Testis (tissue), 3 donors: ENCODE data around the gene DHCR24. TPM values are rescaled to one million over a fixed set of nuclear protein-coding genes. Genes with fewer than 3 reads are reported as not detected.

Experiments used
- DNase-seq: peaks from one replicate; pipeline ENCODE4 v3.0.0-alpha.2; 2019
- H3K27ac ChIP-seq, 2 donors: fragments of 200-600 bp; sonication (generic); one replicate each; pipeline ENCODE4 v1.5.1; 2019
- H3K27me3 ChIP-seq: fragments of 200-600 bp; sonication (generic); one replicate; pipeline ENCODE4 v1.5.1; 2019
- H3K36me3 ChIP-seq: fragments of 200-600 bp; sonication (generic); one replicate; pipeline ENCODE4 v1.5.1; 2017; ENCODE audit warnings: low read depth; ENCODE audit errors: missing control alignments
- H3K4me1 ChIP-seq: fragments of 200-600 bp; sonication (generic); one replicate; pipeline ENCODE4 v1.5.1; 2019
- H3K4me3 ChIP-seq, 2 donors: fragments of 200-600 bp; sonication (generic); one replicate each; pipeline ENCODE4 v1.5.1; 2017 to 2019
- H3K9me3 ChIP-seq: fragments of 200-600 bp; sonication (generic); one replicate; pipeline ENCODE4 v1.5.1; 2017
- CTCF ChIP-seq, 3 experiments: fragments of 450-650 bp in 2 of 3; fragments of 200-600 bp in 1 of 3; sonication (generic) in 1 of 3; IDR thresholded peaks; one replicate each; pipeline ENCODE4 v1.5.1; 2016 to 2019; ENCODE audit warnings: antibody characterized with exemption in 3 of 3, mild to moderate bottlenecking in 2 of 3, moderate library complexity in 1 of 3
- POLR2A ChIP-seq: fragments of 450-650 bp; IDR thresholded peaks from one replicate; pipeline ENCODE4 v1.6.1; 2017; ENCODE audit warnings: antibody characterized with exemption, mild to moderate bottlenecking, moderate library complexity
- WGBS, 2 donors: methylation state at CpG; one replicate each; pipeline ENCODE4 v1.1.5; 2018; 5-methylcytosine and 5-hydroxymethylcytosine counted together
- intact Hi-C: fragments of 100-400 bp; cut with DNase I; formaldehyde crosslinking; loops from one replicate; pipeline ENCODE4 v1.15.1; 2023; ENCODE audit warnings: low total_unique reads
- polyA plus RNA-seq: library from polyadenylated mRNA; stranded (reverse); fragments of 350-450 nt; fragmentation: Illumina TruSeq; extraction: RNeasy Lipid Tissue Mini Kit (QIAGEN cat#74804); gene quantifications from one replicate; pipeline ENCODE4 v1.2.3, GENCODE V29; 2014; ENCODE audit warnings: low read depth, low replicate concordance; ENCODE audit not compliant: insufficient read depth
- total RNA-seq, 2 donors: library from RNA; depleted of rRNA; stranded (reverse); fragments of >200 nt; gene quantifications; one replicate each; pipeline ENCODE4 v1.2.3, GENCODE V29; 2016

DHCR24 gene
- total and polyA plus RNA-seq, 3 donors from 2014 or later, result 48.5 to 127 (median 75.7) TPM

GRCh38 chr1:54885807-54886723 lies 930 bp downstream of the DHCR24 start:
- TF ChIP-seq POLR2A (no peak), CTCF (IDR thresholded peaks at IDR 0.05) (no peak)
- Histone ChIP-seq H3K27me3 (no peaks in the 10 kb centered on the region), H3K36me3 (no peaks in the 10 kb centered on the region), H3K9me3 (no peaks in the 10 kb centered on the region), H3K4me1 (peaks cover 5% of the 10 kb centered on the region), H3K4me3 (peak overlapping the region; percentile 77 to 82), H3K27ac (peak overlapping the region; percentile 35 to 78)
- intact Hi-C loops, result no loop called here
- no peak for DNase-seq
- 26 to 27% methylated on average over 24 of the region's 24 CpGs for WGBS, 2 donors

GRCh38 chr1:54885237-54885679 lies 1.7 kb downstream of the DHCR24 start:
- Histone ChIP-seq H3K4me1 (peaks cover 5% of the 10 kb centered on the region), H3K4me3 (no peak overlapping the region), H3K9me3 (no peaks in the 10 kb centered on the region), H3K36me3 (no peaks in the 10 kb centered on the region), H3K27ac (no peak overlapping the region), H3K27me3 (no peaks in the 10 kb centered on the region)
- TF ChIP-seq CTCF (IDR thresholded peaks at IDR 0.05), result no peak
- TF ChIP-seq POLR2A, result no peak
- DNase-seq, result no peak
- intact Hi-C loops, result no loop called here
- 62 to 72% methylated on average over 4 of the region's 4 CpGs for WGBS, 2 donors

GRCh38 chr1:54884768-54885167 lies 2.2 kb downstream of the DHCR24 start:
- Histone ChIP-seq H3K9me3 (no peaks in the 10 kb centered on the region), H3K36me3 (no peaks in the 10 kb centered on the region), H3K27me3 (no peaks in the 10 kb centered on the region), H3K27ac (no peak overlapping the region), H3K4me1 (peaks cover 5% of the 10 kb centered on the region), H3K4me3 (no peak overlapping the region)
- TF ChIP-seq POLR2A, result no peak
- TF ChIP-seq CTCF (IDR thresholded peaks at IDR 0.05), result no peak
- intact Hi-C loops, result no loop called here
- WGBS, 2 donors, result 70 to 79% methylated on average over 2 to 3 of the region's 3 CpGs
- no peak for DNase-seq

- no peak for TF ChIP-seq CTCF (IDR thresholded peaks at IDR 0.05)
- TF ChIP-seq POLR2A, result no peak
- Histone ChIP-seq H3K36me3 (no peaks in the 10 kb centered on the region), H3K9me3 (no peaks in the 10 kb centered on the region), H3K27ac (no peak overlapping the region), H3K4me1 (peaks cover 5% of the 10 kb centered on the region), H3K4me3 (no peak overlapping the region), H3K27me3 (no peaks in the 10 kb centered on the region)
- intact Hi-C loops, result no loop called here
- DNase-seq, result no peak
- WGBS, 2 donors, result 44 to 45% methylated on average over 3 of the region's 3 CpGs
Observed at GRCh38 chr1:54884135-54884586, 2.8 kb downstream of the DHCR24 start.
